CD1c-positive myeloid dendritic cell (primary cell): Measurements from ENCODE around the gene FOXR2.

ENCODE experiments used
- DNase-seq: peaks from one replicate; pipeline ENCODE4 v3.0.0-alpha.2; 2016; ENCODE audit errors: extremely low spot score

Gene FOXR2

DNA sequence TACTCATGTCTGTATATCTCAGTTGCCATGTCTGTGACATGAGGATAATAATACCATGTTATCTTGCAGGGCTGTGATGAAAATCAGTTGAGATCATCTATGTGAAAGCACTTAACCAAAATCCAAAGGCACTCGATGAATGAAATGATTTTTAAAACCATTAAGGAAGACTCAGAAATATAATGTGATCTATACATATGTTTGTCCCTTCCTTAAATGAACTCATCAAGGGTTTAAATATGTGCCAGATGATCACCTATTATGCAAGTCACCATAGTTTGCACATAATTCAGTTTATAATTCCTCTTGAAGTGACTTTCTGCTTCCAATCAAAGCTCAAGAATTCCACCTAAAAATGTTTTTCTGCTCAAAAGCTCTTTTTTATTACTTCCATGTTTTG is at the start of gene FOXR2:
TSS of gene FOXR2 (plus strand) at position 301 of the 400 bp plus-strand sequence. CDS start 312 bp downstream, outside the sequence.
- DNase-seq = no peak

DNA sequence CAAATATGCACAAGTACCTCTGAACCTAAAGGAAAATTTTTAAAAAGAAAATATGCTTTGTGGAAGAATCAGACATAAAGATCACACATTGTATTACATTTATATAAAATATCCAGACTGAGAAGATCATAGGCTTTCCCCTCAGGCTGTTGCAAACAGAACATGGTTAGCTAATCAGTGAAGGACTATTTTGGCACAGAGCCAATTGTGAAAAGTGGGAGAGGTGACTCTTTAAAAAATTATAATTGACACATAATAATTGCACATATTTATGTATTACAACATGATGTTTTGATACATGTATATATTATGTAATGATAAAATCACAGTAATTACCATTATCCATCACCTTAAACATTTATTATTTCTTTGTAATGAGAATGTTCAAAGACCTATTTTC is 44.1 kb upstream of the FOXR2 start:
- no peak for DNase-seq

DNA sequence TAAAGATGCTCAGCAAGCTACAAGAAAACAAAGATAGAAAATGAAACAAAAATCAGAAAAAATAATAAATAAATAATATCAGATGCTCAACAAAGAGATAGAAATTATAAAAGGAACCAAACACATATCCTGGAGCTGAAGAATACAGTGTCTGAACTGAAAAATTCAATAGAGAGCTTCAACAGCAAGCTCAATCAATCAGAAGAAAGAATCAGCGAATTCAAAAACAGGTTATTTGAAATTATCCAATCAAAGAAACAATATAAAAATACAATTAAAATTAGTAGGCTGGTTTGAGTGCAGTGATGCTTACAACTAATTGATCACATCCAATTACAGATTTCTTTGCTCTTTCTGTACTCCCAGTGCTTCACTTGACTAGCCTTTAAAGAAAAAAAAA is 40.8 kb upstream of the FOXR2 start:
- no peak for DNase-seq

DNA sequence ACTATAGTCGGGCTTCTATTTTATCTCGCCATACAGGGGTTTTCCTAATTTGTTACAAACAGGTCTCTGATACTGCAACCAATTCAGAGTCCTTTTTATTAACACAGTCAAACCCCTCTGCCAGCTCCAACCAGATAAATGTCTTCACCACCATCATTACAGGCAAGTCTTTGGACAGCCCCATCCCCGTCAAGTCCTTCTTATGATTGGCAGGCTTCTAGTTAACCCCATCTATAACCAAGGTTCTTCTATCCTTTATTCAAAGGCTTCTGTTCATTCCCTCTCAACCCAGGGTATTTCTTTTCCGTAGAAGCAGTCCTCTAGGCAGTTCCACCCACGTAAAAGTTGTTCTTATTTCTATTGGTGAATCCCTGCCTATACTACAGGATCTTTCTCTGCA is 29.9 kb upstream of the FOXR2 start:
- no peak for DNase-seq

DNA sequence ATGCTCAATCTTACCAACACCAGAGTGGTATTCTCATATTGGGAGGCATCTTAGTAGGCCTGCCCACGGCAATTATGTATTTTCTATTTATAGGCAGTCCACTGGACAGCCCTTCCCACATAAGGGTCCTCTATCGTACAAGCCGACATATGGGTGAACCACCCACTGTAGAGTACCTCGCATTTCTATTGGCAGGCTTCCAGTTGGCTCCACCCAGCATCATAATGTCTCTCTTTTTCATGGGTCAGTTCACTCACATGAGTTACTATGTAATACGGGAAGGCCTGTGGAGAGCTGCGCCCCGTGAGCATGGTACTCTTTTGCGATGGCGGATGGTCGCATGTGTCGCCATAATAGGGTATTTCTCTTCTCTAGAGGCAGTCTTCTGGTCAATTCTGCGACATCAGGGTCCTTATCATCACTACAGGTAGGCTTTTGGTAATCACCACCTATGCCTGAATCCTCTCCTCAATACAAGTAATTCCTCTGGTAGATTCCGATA is 29.4 kb upstream of the FOXR2 start:
- DNase-seq = no peak

DNA sequence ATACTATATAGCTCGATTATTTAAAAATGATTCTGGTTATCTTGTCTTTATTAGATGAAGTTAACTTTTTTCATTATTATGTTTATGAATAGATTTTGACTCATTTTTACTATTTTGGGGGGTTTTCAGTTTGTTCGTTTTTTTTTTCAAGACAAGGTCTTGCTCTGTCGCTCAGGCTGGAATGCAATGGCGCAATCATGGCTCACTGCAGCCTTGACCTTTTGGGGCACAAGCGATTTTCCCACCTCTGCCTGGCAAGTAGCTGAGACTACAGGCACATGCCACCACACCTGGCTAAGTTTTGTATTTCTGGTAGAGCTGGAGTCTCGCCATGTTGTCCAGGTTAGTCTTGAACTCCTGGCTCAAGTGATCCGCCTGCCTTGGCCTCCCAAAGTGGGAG is 24.9 kb upstream of the FOXR2 start:
- DNase-seq = no peak

- no peak for DNase-seq
Measured at GRCh38 chrX:55619547-55619946, 3.7 kb upstream of the FOXR2 start.

DNA sequence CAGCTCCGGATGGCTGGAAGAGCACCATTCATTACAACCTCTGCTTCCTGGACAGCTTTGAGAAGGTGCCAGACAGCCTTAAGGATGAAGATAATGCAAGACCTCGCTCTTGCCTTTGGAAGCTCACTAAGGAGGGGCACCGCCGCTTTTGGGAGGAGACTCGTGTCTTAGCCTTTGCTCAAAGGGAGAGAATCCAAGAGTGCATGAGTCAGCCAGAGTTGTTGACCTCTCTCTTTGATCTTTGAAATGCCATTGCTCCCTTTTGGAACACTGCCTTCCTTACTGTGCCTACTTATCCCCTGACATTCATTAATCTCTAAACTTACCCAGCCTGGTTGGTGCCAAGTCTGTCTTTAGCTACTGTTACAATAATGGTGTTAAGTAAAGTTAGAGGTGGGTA is 1.2 kb downstream of the FOXR2 start:
- DNase-seq = no peak

GRCh38 chrX:55636109-55636508 is 12.9 kb downstream of the FOXR2 start:
- DNase-seq = no peak

DNA sequence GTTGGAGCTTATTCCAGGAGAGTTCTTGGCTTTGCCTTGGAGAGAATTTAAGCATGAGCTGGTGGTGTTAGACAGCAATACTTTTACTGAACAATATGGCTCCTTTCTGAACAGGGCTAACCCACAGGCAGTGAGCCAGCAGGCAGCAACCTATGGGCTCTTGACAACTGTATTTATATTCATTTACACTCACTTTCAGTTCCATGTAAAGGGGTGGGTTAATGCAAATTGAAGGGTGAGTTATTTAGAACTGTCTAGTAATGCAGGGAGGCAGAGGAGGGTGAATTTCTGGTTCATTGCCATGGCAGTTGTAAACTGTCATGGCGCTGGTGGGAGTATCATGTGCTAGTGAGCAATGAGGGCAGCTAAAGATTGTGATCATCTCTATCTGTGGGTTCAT is 15.7 kb downstream of the FOXR2 start:
- no peak for DNase-seq

DNA sequence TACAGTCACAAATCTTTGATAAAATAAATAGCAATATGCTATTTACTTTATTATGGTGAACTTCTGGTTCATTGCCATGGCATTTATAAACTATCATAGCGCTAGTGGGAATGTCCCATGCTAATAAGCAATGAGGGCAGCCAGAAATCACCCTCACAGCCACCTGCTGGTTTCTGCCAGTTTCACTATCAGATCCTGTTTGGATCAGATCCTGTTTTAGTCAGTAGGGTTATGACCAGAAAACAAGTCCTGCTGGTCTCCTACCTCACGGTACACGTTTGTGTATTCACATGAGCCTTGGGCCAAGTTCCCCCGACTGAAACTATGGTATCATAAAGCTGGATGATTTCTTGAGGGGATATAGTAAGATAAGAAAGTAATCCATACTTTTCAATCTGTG is 17.7 kb downstream of the FOXR2 start:
- no peak for DNase-seq

- no peak for DNase-seq
Measured at GRCh38 chrX:55648434-55648833, 25.2 kb downstream of the FOXR2 start.

DNA sequence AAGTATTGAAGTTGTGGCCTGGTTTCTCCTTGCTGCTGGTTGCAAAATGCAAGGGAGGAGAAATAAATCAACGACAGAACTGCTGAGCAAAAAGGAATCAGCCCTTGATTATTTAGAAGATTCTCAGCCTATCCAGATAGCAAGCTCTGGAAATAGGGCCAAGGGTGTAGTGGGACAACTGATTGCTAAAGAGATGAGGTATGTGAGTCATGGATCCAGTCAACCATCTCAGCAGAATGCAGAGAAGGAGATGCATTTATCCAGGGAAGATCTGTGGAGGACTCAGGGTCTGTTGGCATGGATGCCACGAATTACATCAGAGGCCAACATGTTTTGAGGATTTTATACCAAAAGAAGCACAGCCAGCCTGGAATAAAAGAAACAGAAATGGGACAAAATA is 36.7 kb downstream of the FOXR2 start:
- no peak for DNase-seq

DNA sequence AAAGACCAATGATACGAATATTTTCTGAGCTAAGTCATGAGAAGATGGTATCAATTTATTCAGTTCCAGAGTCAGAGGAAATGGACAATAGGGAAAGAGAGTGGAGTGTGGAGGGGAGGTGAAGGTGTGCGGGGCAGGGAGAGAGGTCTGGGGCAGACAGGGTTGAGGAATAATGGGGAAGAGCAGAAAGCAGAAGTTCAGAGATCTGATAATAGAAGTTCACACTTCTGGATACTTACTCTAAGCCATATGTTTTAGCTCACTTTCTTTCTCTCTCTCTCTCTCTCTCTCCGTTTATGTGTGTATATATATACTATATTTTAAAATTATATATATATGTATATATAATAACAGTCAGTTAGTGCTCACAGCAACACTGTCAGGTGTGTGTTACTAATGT is 40.4 kb downstream of the FOXR2 start:
- no peak for DNase-seq

GRCh38 chrX:55668084-55668483 is 44.9 kb downstream of the FOXR2 start:
- no peak for DNase-seq
